Subcutaneous adipose tissue (tissue), 4 donors: Measurements from ENCODE around the gene ICA1. TPM values are rescaled to one million over a fixed set of nuclear protein-coding genes. Genes with fewer than 3 reads are reported as not detected.

ENCODE experiments used
- CTCF ChIP-seq: fragments of 450-650 bp; IDR thresholded peaks from one replicate; pipeline ENCODE4 v1.5.1; 2016; ENCODE audit warnings: low read depth, mild to moderate bottlenecking, control low read depth, antibody characterized with exemption, moderate library complexity
- total RNA-seq, 4 donors: library from RNA; depleted of rRNA; stranded (reverse); fragments of >200 nt; gene quantifications; one replicate each; pipeline ENCODE4 v1.1.0, GENCODE V29; 2016

Gene ICA1
- total RNA-seq, 4 donors from 2014 or later, result 20.9 to 55.4 (median 34.3) TPM

- TF ChIP-seq CTCF, result no peak
These were observed 20.9 kb upstream of the ICA1 start for GRCh38 chr7:8282871-8283270.

- TF ChIP-seq CTCF, result no peak
These were observed 20.2 kb upstream of the ICA1 start for GRCh38 chr7:8282162-8282561.

GRCh38 chr7:8278183-8278582, 16.2 kb upstream of the ICA1 start:
- no peak for TF ChIP-seq CTCF

GRCh38 chr7:8277394-8277982, 15.5 kb upstream of the ICA1 start:
- no peak for TF ChIP-seq CTCF

- no peak for TF ChIP-seq CTCF
These were observed 12.6 kb upstream of the ICA1 start for GRCh38 chr7:8274589-8274988.

GRCh38 chr7:8271960-8272359, 10.0 kb upstream of the ICA1 start:
- no peak for TF ChIP-seq CTCF

GRCh38 chr7:8263048-8263447, 1.1 kb upstream of the ICA1 start:
- TF ChIP-seq CTCF, result no peak
